HG03159 (cell line): ENCODE data around the gene PTCH1.

ENCODE experiments used
- ATAC-seq: cut with Tn5 transposase; IDR thresholded peaks from one replicate; pipeline ENCODE4 v1.9.1; 2021; ENCODE audit warnings: mild to moderate bottlenecking, moderate library complexity; ENCODE audit not compliant: unreplicated experiment

Gene PTCH1

GRCh38 chr9:95411054-95411892 is 105.5 kb downstream of the PTCH1 start:
- ATAC-seq, result no peak

GRCh38 chr9:95409650-95410426 is 106.9 kb downstream of the PTCH1 start:
- no peak for ATAC-seq

- ATAC-seq, result no peak
Observed at GRCh38 chr9:95407524-95407923, 109.2 kb downstream of the PTCH1 start.

- ATAC-seq, result no peak
Observed at GRCh38 chr9:95406121-95406520, 110.7 kb downstream of the PTCH1 start.

GRCh38 chr9:95399261-95399660 is 117.5 kb downstream of the PTCH1 start:
- no peak for ATAC-seq
